Thyroid gland (tissue), 4 donors: ENCODE measurements around the gene P2RY1.
"Not testable (repeated sequence)": the region's sequence is repeated elsewhere in the genome, so short reads cannot be mapped to it uniquely, and the experiment has no call there.

Experiments used
- POLR2A ChIP-seq, 2 donors: fragments of 450-650 bp; IDR thresholded peaks; one replicate each; pipeline ENCODE4 v1.6.1; 2017; ENCODE audit warnings: antibody characterized with exemption in 2 of 2, mild to moderate bottlenecking in 2 of 2, moderate library complexity in 1 of 2
- TF ChIP-seq, protein P1 (sequence below), 6 experiments: fragments of 200-600 bp in 3 of 6; fragments of 450-650 bp in 3 of 6; sonication (generic) in 3 of 6; IDR thresholded peaks; one replicate each; pipeline ENCODE4 v1.5.1; 2016 to 2019; ENCODE audit warnings: antibody characterized with exemption in 6 of 6, mild to moderate bottlenecking in 2 of 6, inconsistent platforms in 1 of 6, moderate library complexity in 1 of 6

DNA sequence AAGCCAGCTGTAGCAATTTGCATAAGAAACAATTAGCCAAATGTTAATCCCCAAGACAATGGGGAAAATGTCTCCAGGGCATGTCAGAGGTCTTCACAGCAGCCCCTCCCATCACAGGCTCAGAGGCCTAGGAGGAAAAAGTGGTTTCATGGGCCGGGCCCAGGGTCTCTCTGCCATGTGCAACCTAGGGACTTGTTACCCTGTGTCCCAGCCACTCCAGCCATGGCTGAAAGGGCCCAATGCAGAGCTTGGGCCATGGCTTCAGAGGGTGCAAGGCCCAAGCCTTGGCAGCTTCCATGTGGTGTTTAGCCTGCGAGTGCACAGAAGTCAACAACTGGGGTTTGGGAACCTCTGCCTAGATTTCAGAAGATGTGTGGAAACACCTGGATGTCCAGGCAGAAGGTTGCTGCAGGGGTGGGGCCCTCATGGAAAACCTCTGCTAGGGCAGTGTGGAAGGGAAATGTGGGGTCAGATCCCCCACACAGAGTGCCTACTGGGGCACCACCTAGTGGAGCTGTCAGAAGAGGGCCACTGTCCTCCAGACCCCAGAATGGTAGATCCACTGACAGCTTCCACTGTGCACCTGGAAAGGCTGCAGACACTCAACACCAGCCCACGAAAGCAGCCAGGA lies 11.8 kb downstream of the P2RY1 start:
- TF ChIP-seq, protein P1, sequence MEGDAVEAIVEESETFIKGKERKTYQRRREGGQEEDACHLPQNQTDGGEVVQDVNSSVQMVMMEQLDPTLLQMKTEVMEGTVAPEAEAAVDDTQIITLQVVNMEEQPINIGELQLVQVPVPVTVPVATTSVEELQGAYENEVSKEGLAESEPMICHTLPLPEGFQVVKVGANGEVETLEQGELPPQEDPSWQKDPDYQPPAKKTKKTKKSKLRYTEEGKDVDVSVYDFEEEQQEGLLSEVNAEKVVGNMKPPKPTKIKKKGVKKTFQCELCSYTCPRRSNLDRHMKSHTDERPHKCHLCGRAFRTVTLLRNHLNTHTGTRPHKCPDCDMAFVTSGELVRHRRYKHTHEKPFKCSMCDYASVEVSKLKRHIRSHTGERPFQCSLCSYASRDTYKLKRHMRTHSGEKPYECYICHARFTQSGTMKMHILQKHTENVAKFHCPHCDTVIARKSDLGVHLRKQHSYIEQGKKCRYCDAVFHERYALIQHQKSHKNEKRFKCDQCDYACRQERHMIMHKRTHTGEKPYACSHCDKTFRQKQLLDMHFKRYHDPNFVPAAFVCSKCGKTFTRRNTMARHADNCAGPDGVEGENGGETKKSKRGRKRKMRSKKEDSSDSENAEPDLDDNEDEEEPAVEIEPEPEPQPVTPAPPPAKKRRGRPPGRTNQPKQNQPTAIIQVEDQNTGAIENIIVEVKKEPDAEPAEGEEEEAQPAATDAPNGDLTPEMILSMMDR (IDR thresholded peaks at IDR 0.05), result not testable (repeated sequence)
- TF ChIP-seq POLR2A (IDR thresholded peaks at IDR 0.05), result not testable (repeated sequence)
